HCT116 (cell line): ENCODE results near the gene KDELR1. TPM values are rescaled to one million over a fixed set of nuclear protein-coding genes. Genes with fewer than 3 reads are reported as not detected.

ENCODE experiments used
- ATAC-seq: fragments of 200-7000 bp; cut with Tn5 transposase; 2 replicates; pipeline ENCODE4 v1.9.1; 2020; ENCODE audit warnings: mild to moderate bottlenecking, moderate library complexity
- BruUV-seq: library from RNA; stranded (reverse); fragments of 400-500 nt; replicated peaks from 2 replicates; lab custom pipeline; 2021; lab: Mats Ljungman, UMichigan
- CTCF ChIA-PET: fragments of 300-600 bp; sonication (Branson Sonifier 250); formaldehyde crosslinking; loops from one replicate; lab custom pipeline; 2021; ENCODE audit warnings: antibody characterized with exemption; lab: Charles Lee
- POLR2A ChIA-PET: fragments of 300-600, 350-600 bp; sonication (Branson Sonifier 250); formaldehyde crosslinking; loops from one replicate; lab custom pipeline; 2021; ENCODE audit warnings: antibody characterized with exemption; lab: Charles Lee
- RAD21 ChIA-PET, 2 experiments: fragments of 300-600 bp; sonication (Branson Sonifier 250); formaldehyde crosslinking; loops; one replicate each; lab custom pipeline; 2023; ENCODE audit warnings: low total read pairs in 2 of 2; ENCODE audit not compliant: uncharacterized antibody in 2 of 2, unreplicated experiment in 2 of 2, low non-redundant PET in 1 of 2; lab: Charles Lee
- DNase-seq: peaks from one replicate; pipeline ENCODE4 v3.0.0-alpha.2; 2010; ENCODE audit warnings: low read depth, low spot score
- H2AFZ ChIP-seq: fragments of 200-600 bp; shearing (Covaris generic), sonication (generic); 2 replicates; pipeline ENCODE4 v1.6.1; 2017; ENCODE audit warnings: low read depth, mixed run types, mixed read lengths, antibody characterized with exemption, low read length; ENCODE audit not compliant: poor library complexity, severe bottlenecking
- H3K27ac ChIP-seq: 2 replicates; pipeline ENCODE4 v1.5.1; 2012; ENCODE audit warnings: low read depth, low read length
- H3K27me3 ChIP-seq: fragments of 200-600 bp; sonication (generic); 2 replicates; pipeline ENCODE4 v1.6.1; 2016; ENCODE audit warnings: mixed run types, low read length, mixed read lengths; ENCODE audit not compliant: insufficient read depth
- H3K36me3 ChIP-seq, 2 experiments: fragments of 200-500 bp in 1 of 2; fragments of 200-600 bp in 1 of 2; sonication (Bioruptor generic) in 1 of 2; sonication (generic) in 1 of 2; 2 replicates each; pipeline versions ENCODE4 v1.5.1 to v1.6.1; 2014 to 2016; ENCODE audit warnings: low read length in 2 of 2, inconsistent platforms in 1 of 2, mixed read lengths in 1 of 2, mixed run types in 1 of 2; ENCODE audit not compliant: insufficient read depth in 2 of 2, control insufficient read depth in 1 of 2
- H3K4me1 ChIP-seq, 2 experiments: fragments of 200-600 bp in 1 of 2; sonication (generic) in 1 of 2; 2 replicates each; pipeline versions ENCODE4 v1.5.1 to v1.6.1; 2012 to 2017; ENCODE audit warnings: low read length in 2 of 2, inconsistent platforms in 1 of 2, mild to moderate bottlenecking in 1 of 2, mixed read lengths in 1 of 2, mixed run types in 1 of 2, moderate library complexity in 1 of 2; ENCODE audit not compliant: insufficient read depth in 2 of 2, control insufficient read depth in 1 of 2
- H3K4me2 ChIP-seq: fragments of 200-600 bp; sonication (generic); 2 replicates; pipeline ENCODE4 v1.6.1; 2017; ENCODE audit warnings: mixed run types, low read length, mixed read lengths
- H3K4me3 ChIP-seq, 2 experiments: fragments of 200-600 bp in 1 of 2; sonication (generic) in 1 of 2; replicated peaks in 1 of 2; 2 replicates each; pipeline ENCODE4 v1.5.1; 2011 to 2016; ENCODE audit warnings: low read length in 2 of 2, control low read depth in 1 of 2, low read depth in 1 of 2, mild to moderate bottlenecking in 1 of 2, mixed read lengths in 1 of 2, mixed run types in 1 of 2
- H3K79me2 ChIP-seq: fragments of 200-600 bp; sonication (generic); 2 replicates; pipeline ENCODE4 v1.6.1; 2017; ENCODE audit warnings: mild to moderate bottlenecking, mixed run types, low read length, moderate library complexity, mixed read lengths; ENCODE audit not compliant: insufficient read depth
- H3K9ac ChIP-seq: fragments of 200-600 bp; sonication (generic); 2 replicates; pipeline ENCODE4 v1.6.1; 2016; ENCODE audit warnings: low read length, mixed read lengths
- H3K9me2 ChIP-seq: fragments of 200-600 bp; sonication (generic), shearing (Covaris generic); 2 replicates; pipeline ENCODE4 v1.6.1; 2017; ENCODE audit warnings: mixed run types, mild to moderate bottlenecking, moderate library complexity; ENCODE audit not compliant: insufficient read depth
- H3K9me3 ChIP-seq, 2 experiments: fragments of 200-500 bp in 1 of 2; fragments of 200-600 bp in 1 of 2; sonication (Bioruptor generic) in 1 of 2; sonication (generic) in 1 of 2; 2 replicates each; pipeline ENCODE4 v1.6.1; 2014 to 2017; ENCODE audit warnings: low read length in 2 of 2, mixed read lengths in 2 of 2, inconsistent platforms in 1 of 2, low read depth in 1 of 2, mild to moderate bottlenecking in 1 of 2, mixed run types in 1 of 2, moderate library complexity in 1 of 2; ENCODE audit not compliant: control insufficient read depth in 1 of 2, insufficient read depth in 1 of 2
- H4K20me1 ChIP-seq: fragments of 200-600 bp; sonication (generic), shearing (Covaris generic); 2 replicates; pipeline ENCODE4 v1.6.1; 2017; ENCODE audit warnings: mixed run types, mild to moderate bottlenecking, moderate library complexity; ENCODE audit not compliant: insufficient read depth
- CBX3 ChIP-seq: IDR thresholded peaks from 2 replicates; pipeline ENCODE4 v1.6.1; 2012; ENCODE audit warnings: low read depth
- CEBPB ChIP-seq: IDR thresholded peaks from 2 replicates; pipeline ENCODE4 v1.6.1; 2012; ENCODE audit warnings: low read depth
- EGR1 ChIP-seq: IDR thresholded peaks from 2 replicates; pipeline ENCODE4 v1.6.1; 2012; ENCODE audit warnings: low read depth
- ELF1 ChIP-seq: IDR thresholded peaks from 2 replicates; pipeline ENCODE4 v1.6.1; 2012; ENCODE audit warnings: low read depth, borderline replicate concordance
- EZH2phosphoT487 ChIP-seq: fragments of 200-600 bp; IDR thresholded peaks from 2 replicates; pipeline ENCODE4 v1.6.1; 2018; ENCODE audit warnings: antibody characterized with exemption, borderline replicate concordance
- POLR2A ChIP-seq: IDR thresholded peaks from 2 replicates; pipeline ENCODE4 v1.7.0; 2011; ENCODE audit warnings: borderline replicate concordance; ENCODE audit not compliant: insufficient read depth, insufficient read length; ENCODE audit errors: extremely low read depth
- RAD21 ChIP-seq: IDR thresholded peaks from 2 replicates; pipeline ENCODE4 v1.6.1; 2012; ENCODE audit warnings: low read depth, mild to moderate bottlenecking
- SIN3A ChIP-seq: IDR thresholded peaks from 2 replicates; pipeline ENCODE4 v1.6.1; 2012; ENCODE audit warnings: low read depth
- SP1 ChIP-seq: IDR thresholded peaks from 2 replicates; pipeline ENCODE4 v1.6.1; 2012; ENCODE audit warnings: low read depth
- TCF7L2 ChIP-seq: IDR thresholded peaks from 2 replicates; pipeline ENCODE4 v1.7.0; 2011; ENCODE audit warnings: borderline replicate concordance, inconsistent platforms; ENCODE audit not compliant: insufficient read depth, insufficient read length; ENCODE audit errors: extremely low read depth
- ZNF274 ChIP-seq: fragments of 200-500 bp; sonication (Bioruptor generic); IDR thresholded peaks from 2 replicates; pipeline ENCODE4 v1.6.1; 2014; ENCODE audit warnings: mild to moderate bottlenecking, low read depth, low read length, inconsistent platforms
- intact Hi-C: fragments of 100-400 bp; cut with micrococcal nuclease; formaldehyde crosslinking; loops from 2 replicates; pipeline ENCODE4 v1.10.0; 2022
- total RNA-seq: library from RNA; stranded (reverse); gene quantifications from one replicate; pipeline ENCODE4 v1.2.1, GENCODE V29; 2021; ENCODE audit not compliant: unreplicated experiment
- TF ChIP-seq, protein P1 (sequence below): IDR thresholded peaks from 2 replicates; pipeline ENCODE4 v1.6.1; 2012
- TF ChIP-seq, protein P2 (sequence below): IDR thresholded peaks from 2 replicates; pipeline ENCODE4 v1.6.1; 2012; ENCODE audit warnings: low read depth
- TF ChIP-seq, protein P3 (sequence below): IDR thresholded peaks from 2 replicates; pipeline ENCODE4 v1.6.1; 2011; ENCODE audit warnings: mild to moderate bottlenecking, low read length, moderate library complexity; ENCODE audit not compliant: insufficient replicate concordance; ENCODE audit errors: extremely low read depth

Gene KDELR1
- total RNA-seq, 1 experiment from 2014 or later = 212 TPM

DNA sequence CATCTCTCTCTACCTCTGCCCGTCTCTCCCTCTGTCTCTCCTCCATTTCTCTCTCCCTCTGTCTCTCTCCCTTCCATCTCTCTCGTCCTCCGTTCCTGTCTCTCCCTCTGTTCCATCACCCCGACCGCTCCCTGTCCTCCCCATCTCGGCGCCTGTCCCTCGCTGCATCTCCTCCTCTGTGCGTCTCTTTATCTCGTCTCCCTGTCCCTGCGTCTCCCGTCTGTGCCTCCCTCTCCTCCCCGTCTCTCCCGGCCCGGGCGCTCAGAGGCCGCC, 6.7 kb upstream of the KDELR1 start (continued):
- TF ChIP-seq, protein P1, sequence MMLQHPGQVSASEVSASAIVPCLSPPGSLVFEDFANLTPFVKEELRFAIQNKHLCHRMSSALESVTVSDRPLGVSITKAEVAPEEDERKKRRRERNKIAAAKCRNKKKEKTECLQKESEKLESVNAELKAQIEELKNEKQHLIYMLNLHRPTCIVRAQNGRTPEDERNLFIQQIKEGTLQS = no peak

DNA sequence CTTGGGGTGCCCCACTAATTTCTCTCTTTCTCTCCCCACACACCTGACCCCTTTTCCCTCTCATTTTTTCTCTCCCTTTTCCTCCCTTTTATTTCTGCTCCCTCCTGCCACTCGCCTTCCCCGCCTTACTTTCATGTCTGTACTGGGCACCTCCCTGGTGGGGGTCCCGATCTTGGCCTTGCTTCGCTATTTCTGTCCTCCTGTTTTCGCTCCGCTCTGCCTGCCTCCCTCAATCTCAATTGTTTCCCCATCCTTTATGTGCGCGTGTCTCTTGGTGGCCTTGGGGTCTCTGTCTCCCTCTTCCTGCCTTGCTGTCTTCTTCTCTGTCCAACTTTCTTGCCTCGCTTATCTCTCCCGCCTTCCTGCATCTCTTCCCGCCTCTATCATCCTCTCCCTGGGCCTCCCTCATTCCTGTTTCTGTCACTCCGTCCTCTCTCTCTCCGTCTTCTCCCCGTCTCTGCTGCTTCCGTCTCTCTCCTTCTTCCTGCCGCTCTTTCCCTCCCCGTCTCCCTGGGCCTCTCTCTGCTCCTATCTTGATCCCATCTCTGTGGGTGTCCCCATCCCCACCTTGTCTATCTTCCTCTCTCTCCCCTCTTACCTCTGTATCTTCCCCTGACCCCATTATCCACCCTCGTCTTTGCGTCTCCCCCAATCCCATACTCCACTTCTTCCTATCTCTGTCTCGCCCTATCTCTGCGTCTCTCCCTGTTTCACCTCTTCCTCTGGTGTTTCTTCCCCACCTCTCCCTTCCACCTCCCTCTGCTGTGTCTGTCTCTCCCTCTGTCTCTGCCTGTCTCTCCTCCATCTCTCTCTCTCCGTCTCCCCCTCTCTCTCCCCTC, 6.1 kb upstream of the KDELR1 start:
- ATAC-seq (no peak), DNase-seq (no peak)
- intact Hi-C loops = loop anchor here (5.0 to 10.0 kb wide), 3 partner anchors 35 to 97 kb away; partner anchors contain the start of genes EMP3, SYNGR4 and TMEM143
- Histone ChIP-seq H2AFZ (no peak overlapping the region), H3K27me3 (no peaks in the 10 kb centered on the region), H3K27ac (peak overlapping the region; percentile 92), H3K4me2 (peak overlapping the region; percentile 76), H3K4me1 (peaks cover 24 to 67% of the 10 kb centered on the region in 2 experiments), H3K9me2 (no peaks in the 10 kb centered on the region), H3K9ac (peak overlapping the region; percentile 92), H4K20me1 (no peaks in the 10 kb centered on the region), H3K36me3 (no peaks in the 10 kb centered on the region), H3K9me3 (no peaks in the 10 kb centered on the region), H3K4me3 (peak overlapping the region; percentile 69 to 79), H3K79me2 (peaks cover 31% of the 10 kb centered on the region)
- ChIA-PET CTCF (no interaction called here), POLR2A (no interaction called here), RAD21 (no interaction called here)
- TF ChIP-seq SP1 = no peak
- TF ChIP-seq CEBPB = no peak
- TF ChIP-seq ELF1 = no peak
- TF ChIP-seq EZH2phosphoT487 = no peak
- TF ChIP-seq, protein P2, sequence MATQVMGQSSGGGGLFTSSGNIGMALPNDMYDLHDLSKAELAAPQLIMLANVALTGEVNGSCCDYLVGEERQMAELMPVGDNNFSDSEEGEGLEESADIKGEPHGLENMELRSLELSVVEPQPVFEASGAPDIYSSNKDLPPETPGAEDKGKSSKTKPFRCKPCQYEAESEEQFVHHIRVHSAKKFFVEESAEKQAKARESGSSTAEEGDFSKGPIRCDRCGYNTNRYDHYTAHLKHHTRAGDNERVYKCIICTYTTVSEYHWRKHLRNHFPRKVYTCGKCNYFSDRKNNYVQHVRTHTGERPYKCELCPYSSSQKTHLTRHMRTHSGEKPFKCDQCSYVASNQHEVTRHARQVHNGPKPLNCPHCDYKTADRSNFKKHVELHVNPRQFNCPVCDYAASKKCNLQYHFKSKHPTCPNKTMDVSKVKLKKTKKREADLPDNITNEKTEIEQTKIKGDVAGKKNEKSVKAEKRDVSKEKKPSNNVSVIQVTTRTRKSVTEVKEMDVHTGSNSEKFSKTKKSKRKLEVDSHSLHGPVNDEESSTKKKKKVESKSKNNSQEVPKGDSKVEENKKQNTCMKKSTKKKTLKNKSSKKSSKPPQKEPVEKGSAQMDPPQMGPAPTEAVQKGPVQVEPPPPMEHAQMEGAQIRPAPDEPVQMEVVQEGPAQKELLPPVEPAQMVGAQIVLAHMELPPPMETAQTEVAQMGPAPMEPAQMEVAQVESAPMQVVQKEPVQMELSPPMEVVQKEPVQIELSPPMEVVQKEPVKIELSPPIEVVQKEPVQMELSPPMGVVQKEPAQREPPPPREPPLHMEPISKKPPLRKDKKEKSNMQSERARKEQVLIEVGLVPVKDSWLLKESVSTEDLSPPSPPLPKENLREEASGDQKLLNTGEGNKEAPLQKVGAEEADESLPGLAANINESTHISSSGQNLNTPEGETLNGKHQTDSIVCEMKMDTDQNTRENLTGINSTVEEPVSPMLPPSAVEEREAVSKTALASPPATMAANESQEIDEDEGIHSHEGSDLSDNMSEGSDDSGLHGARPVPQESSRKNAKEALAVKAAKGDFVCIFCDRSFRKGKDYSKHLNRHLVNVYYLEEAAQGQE = no peak
- TF ChIP-seq, protein P1 = no peak
- no peak for TF ChIP-seq TCF7L2
- no peak for TF ChIP-seq CBX3
- TF ChIP-seq RAD21 = no peak
- no peak for TF ChIP-seq ZNF274
- no peak for TF ChIP-seq SIN3A
- TF ChIP-seq, protein P3, sequence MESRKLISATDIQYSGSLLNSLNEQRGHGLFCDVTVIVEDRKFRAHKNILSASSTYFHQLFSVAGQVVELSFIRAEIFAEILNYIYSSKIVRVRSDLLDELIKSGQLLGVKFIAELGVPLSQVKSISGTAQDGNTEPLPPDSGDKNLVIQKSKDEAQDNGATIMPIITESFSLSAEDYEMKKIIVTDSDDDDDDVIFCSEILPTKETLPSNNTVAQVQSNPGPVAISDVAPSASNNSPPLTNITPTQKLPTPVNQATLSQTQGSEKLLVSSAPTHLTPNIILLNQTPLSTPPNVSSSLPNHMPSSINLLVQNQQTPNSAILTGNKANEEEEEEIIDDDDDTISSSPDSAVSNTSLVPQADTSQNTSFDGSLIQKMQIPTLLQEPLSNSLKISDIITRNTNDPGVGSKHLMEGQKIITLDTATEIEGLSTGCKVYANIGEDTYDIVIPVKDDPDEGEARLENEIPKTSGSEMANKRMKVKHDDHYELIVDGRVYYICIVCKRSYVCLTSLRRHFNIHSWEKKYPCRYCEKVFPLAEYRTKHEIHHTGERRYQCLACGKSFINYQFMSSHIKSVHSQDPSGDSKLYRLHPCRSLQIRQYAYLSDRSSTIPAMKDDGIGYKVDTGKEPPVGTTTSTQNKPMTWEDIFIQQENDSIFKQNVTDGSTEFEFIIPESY = no peak
- TF ChIP-seq EGR1 = no peak
- no peak for TF ChIP-seq POLR2A
- no TSS peak for BruUV-seq
